Lower leg skin (tissue), 3 donors: ENCODE data around the gene RER1.

Experiments
- CTCF ChIP-seq, 3 donors: fragments of 450-650 bp; IDR thresholded peaks; one replicate each; pipeline ENCODE4 v1.5.1; 2016; ENCODE audit warnings: antibody characterized with exemption in 3 of 3, mild to moderate bottlenecking in 3 of 3, moderate library complexity in 2 of 3
- POLR2A ChIP-seq, 2 donors: fragments of 450-650 bp; IDR thresholded peaks; one replicate each; pipeline ENCODE4 v1.6.1; 2016 to 2017; ENCODE audit warnings: antibody characterized with exemption in 2 of 2, mild to moderate bottlenecking in 1 of 2, moderate library complexity in 1 of 2

- TF ChIP-seq CTCF (IDR thresholded peaks at IDR 0.05): no peak
- TF ChIP-seq POLR2A (IDR thresholded peaks at IDR 0.05): no peak
Measured at GRCh38 chr1:2372551-2373490, 18.8 kb upstream of the RER1 start.
